HL-60/S4 treated with phorbol 12-myristate 13-acetate at 8.2 ng/mL for 4 days and 3 days (cell line): ENCODE results near the gene ADAM8.
"Not testable (repeated sequence)": the region's sequence is repeated elsewhere in the genome, so short reads cannot be mapped to it uniquely, and the experiment has no call there.

ENCODE experiments used
- in situ Hi-C: fragments of 300-500 bp; cut with MboI; formaldehyde crosslinking; loops from 2 replicates; pipeline ENCODE4 v1.15.0; 2022; ENCODE audit warnings: low sequenced_read_pairs

Gene ADAM8

GRCh38 chr10:133269367-133269766, 7.3 kb downstream of the ADAM8 start:
- in situ Hi-C loops = no loop called here

GRCh38 chr10:133268532-133268931, 8.1 kb downstream of the ADAM8 start:
- in situ Hi-C loops = no loop called here

GRCh38 chr10:133267829-133268228, 8.8 kb downstream of the ADAM8 start:
- in situ Hi-C loops = no loop called here

- in situ Hi-C loops = no loop called here
Measured at GRCh38 chr10:133267293-133267692, 9.4 kb downstream of the ADAM8 start.

GRCh38 chr10:133266056-133266795, 10.4 kb downstream of the ADAM8 start:
- in situ Hi-C loops = no loop called here

- in situ Hi-C loops = not testable (repeated sequence)
Measured at GRCh38 chr10:133265052-133265451, 11.6 kb downstream of the ADAM8 start.

- in situ Hi-C loops = no loop called here
Measured at GRCh38 chr10:133264461-133264860, 12.2 kb downstream of the ADAM8 start.

GRCh38 chr10:133263674-133264073, 13.0 kb downstream of the ADAM8 start:
- in situ Hi-C loops = no loop called here

GRCh38 chr10:133262696-133263095, 14.0 kb downstream of the ADAM8 start:
- in situ Hi-C loops = no loop called here

GRCh38 chr10:133261726-133262325, 14.8 kb downstream of the ADAM8 start:
- in situ Hi-C loops = no loop called here

- in situ Hi-C loops = no loop called here
Measured at GRCh38 chr10:133260895-133261725, 15.6 kb downstream of the ADAM8 start.

- in situ Hi-C loops = no loop called here
Measured at GRCh38 chr10:133259602-133259989, 17.1 kb downstream of the ADAM8 start.

GRCh38 chr10:133258818-133259601, 17.7 kb downstream of the ADAM8 start:
- in situ Hi-C loops = no loop called here

GRCh38 chr10:133258066-133258817, 18.4 kb downstream of the ADAM8 start:
- in situ Hi-C loops = no loop called here

GRCh38 chr10:133257489-133258065, 19.1 kb downstream of the ADAM8 start:
- in situ Hi-C loops = no loop called here

- in situ Hi-C loops = no loop called here
Measured at GRCh38 chr10:133255323-133255722, 21.3 kb downstream of the ADAM8 start.

GRCh38 chr10:133254421-133255120, 22.1 kb downstream of the ADAM8 start:
- in situ Hi-C loops = no loop called here

GRCh38 chr10:133253361-133253955, 23.2 kb downstream of the ADAM8 start:
- in situ Hi-C loops = no loop called here

GRCh38 chr10:133252223-133252552, 24.5 kb downstream of the ADAM8 start:
- in situ Hi-C loops = no loop called here
